Measurements from ENCODE around the gene GRK4.

Gene GRK4

GRCh38 chr4:2927696-2928075 is 35.7 kb upstream of the GRK4 start:
- Histone ChIP-seq H3K9me3 (ENCODE audit: insufficient read depth, low read length) (no peaks in the 10 kb centered on the region), H2AFZ (ENCODE audit: low read depth, low read length) (no peak overlapping the region), H3K4me1 (ENCODE audit: low read length) (peaks cover 17% of the 10 kb centered on the region), H3K36me3 (replicated peaks; ENCODE audit: low read depth, low read length) (peaks cover 24% of the 10 kb centered on the region), H3K4me2 (ENCODE audit: low read length) (no peak overlapping the region), H3K27ac (ENCODE audit: low read length) (no peak overlapping the region), H3K27me3 (ENCODE audit: low read depth, low read length) (no peaks in the 10 kb centered on the region), H4K20me1 (ENCODE audit: insufficient read depth, low read length) (no peaks in the 10 kb centered on the region), H3K79me2 (ENCODE audit: low read length) (no peaks in the 10 kb centered on the region), H3K4me3 (ENCODE audit: low read length) (no peak overlapping the region), H3K9ac (ENCODE audit: low read length) (no peak overlapping the region)
- TF ChIP-seq EZH2phosphoT487 (IDR thresholded peaks at IDR 0.05; ENCODE audit: low read depth), result no peak
- TF ChIP-seq CTCF (IDR thresholded peaks at IDR 0.05; ENCODE audit: low read depth, low read length), result no peak

- no peaks in the 10 kb centered on the region for H3K79me2 ChIP-seq (ENCODE audit: low read length)
- TF ChIP-seq CTCF (IDR thresholded peaks at IDR 0.05; ENCODE audit: low read depth, low read length), result no peak
- H3K27ac ChIP-seq (ENCODE audit: low read length), result no peak overlapping the region
- no peak overlapping the region for H3K4me3 ChIP-seq (ENCODE audit: low read length)
- H3K4me1 ChIP-seq (ENCODE audit: low read length), result peaks cover 25% of the 10 kb centered on the region
- H3K9me3 ChIP-seq (ENCODE audit: insufficient read depth, low read length), result no peaks in the 10 kb centered on the region
- H2AFZ ChIP-seq (ENCODE audit: low read depth, low read length), result no peak overlapping the region
- H3K36me3 ChIP-seq (replicated peaks; ENCODE audit: low read depth, low read length), result peaks cover 24% of the 10 kb centered on the region
- H3K27me3 ChIP-seq (ENCODE audit: low read depth, low read length), result no peaks in the 10 kb centered on the region
- H4K20me1 ChIP-seq (ENCODE audit: insufficient read depth, low read length), result no peaks in the 10 kb centered on the region
- no peak overlapping the region for H3K9ac ChIP-seq (ENCODE audit: low read length)
- H3K4me2 ChIP-seq (ENCODE audit: low read length), result no peak overlapping the region
Observed at GRCh38 chr4:2928242-2929176, 34.9 kb upstream of the GRK4 start.

- Histone ChIP-seq H2AFZ (ENCODE audit: low read depth, low read length) (no peak overlapping the region), H3K4me2 (ENCODE audit: low read length) (no peak overlapping the region), H3K9ac (ENCODE audit: low read length) (no peak overlapping the region), H3K36me3 (replicated peaks; ENCODE audit: low read depth, low read length) (peaks cover 22% of the 10 kb centered on the region), H4K20me1 (ENCODE audit: insufficient read depth, low read length) (no peaks in the 10 kb centered on the region), H3K27ac (ENCODE audit: low read length) (no peak overlapping the region), H3K79me2 (ENCODE audit: low read length) (peaks cover 5% of the 10 kb centered on the region; the same call in 1 of the 2 replicates), H3K27me3 (ENCODE audit: low read depth, low read length) (no peaks in the 10 kb centered on the region), H3K4me1 (ENCODE audit: low read length) (peaks cover 27% of the 10 kb centered on the region), H3K9me3 (ENCODE audit: insufficient read depth, low read length) (no peaks in the 10 kb centered on the region), H3K4me3 (ENCODE audit: low read length) (no peak overlapping the region)
- TF ChIP-seq CTCF (IDR thresholded peaks at IDR 0.05; ENCODE audit: low read depth, low read length) (no peak), EZH2phosphoT487 (IDR thresholded peaks at IDR 0.05; ENCODE audit: low read depth) (no peak)
Observed at GRCh38 chr4:2929469-2929868, 33.9 kb upstream of the GRK4 start.

GRCh38 chr4:2930135-2930757 is 33.1 kb upstream of the GRK4 start:
- Histone ChIP-seq H2AFZ (ENCODE audit: low read depth, low read length) (no peak overlapping the region), H3K9ac (ENCODE audit: low read length) (no peak overlapping the region), H3K36me3 (replicated peaks; ENCODE audit: low read depth, low read length) (peaks cover 22% of the 10 kb centered on the region), H3K4me2 (ENCODE audit: low read length) (no peak overlapping the region), H3K27me3 (ENCODE audit: low read depth, low read length) (no peaks in the 10 kb centered on the region), H3K4me1 (ENCODE audit: low read length) (peaks cover 27% of the 10 kb centered on the region), H4K20me1 (ENCODE audit: insufficient read depth, low read length) (no peaks in the 10 kb centered on the region), H3K79me2 (ENCODE audit: low read length) (peaks cover 9% of the 10 kb centered on the region), H3K27ac (ENCODE audit: low read length) (no peak overlapping the region), H3K4me3 (ENCODE audit: low read length) (no peak overlapping the region), H3K9me3 (ENCODE audit: insufficient read depth, low read length) (no peaks in the 10 kb centered on the region)
- TF ChIP-seq EZH2phosphoT487 (IDR thresholded peaks at IDR 0.05; ENCODE audit: low read depth) (no peak), CTCF (IDR thresholded peaks at IDR 0.05; ENCODE audit: low read depth, low read length) (no peak)
